ENCODE data around the gene KIRREL3. TPM values are rescaled to one million over a fixed set of nuclear protein-coding genes. Genes with fewer than 3 reads are reported as not detected.

Gene KIRREL3
- total and polyA plus RNA-seq, 9 of the 15 experiments (the other 6 are each of a cell fraction or from before 2014, with no cell fraction given) = 0.04 to 0.10 TPM; not detected in 7

DNA sequence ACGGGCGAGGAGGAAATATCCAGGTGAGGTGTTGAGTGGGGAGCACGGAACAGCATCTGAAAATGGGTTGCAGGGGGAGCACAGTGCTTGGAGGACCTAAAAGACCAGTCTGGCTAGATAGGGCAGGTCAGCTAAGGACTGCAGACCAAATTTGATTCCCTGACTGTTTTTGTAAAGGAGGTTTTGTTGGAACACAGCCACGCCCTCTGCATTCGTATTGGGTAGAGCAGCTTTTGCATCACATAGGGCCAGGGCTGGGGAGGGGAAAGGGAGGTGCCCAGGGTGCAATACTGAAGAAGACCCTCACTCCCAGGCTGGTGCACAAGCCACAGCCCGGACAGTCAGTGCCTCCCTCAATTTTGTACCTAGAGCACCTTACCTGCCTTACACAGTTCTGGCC lies 286.8 kb downstream of the KIRREL3 start:
- Histone ChIP-seq H2AFZ (ENCODE audit: low read depth, low read length) (no peak overlapping the region), H3K27ac (ENCODE audit: extremely low read depth, low read depth, low read length) (no peak overlapping the region), H3K9me3 (replicated peaks; ENCODE audit: control insufficient read depth, insufficient read depth, low read depth, low read length) (no peaks in the 10 kb centered on the region), H3K9me1 (ENCODE audit: control insufficient read depth, insufficient read depth, low read length) (no peaks in the 10 kb centered on the region), H4K20me1 (replicated peaks; ENCODE audit: control insufficient read depth, insufficient read depth, low read length) (no peaks in the 10 kb centered on the region; the same call in 1 of the 2 replicates), H3K79me2 (ENCODE audit: control insufficient read depth, insufficient read depth, low read length) (no peaks in the 10 kb centered on the region), H3K27me3 (ENCODE audit: control insufficient read depth in 2 of 2, insufficient read depth in 2 of 2, low read length in 2 of 2) (peaks cover 0 to 26% of the 10 kb centered on the region in 2 experiments; a peak in 2 of 5 replicates), H3K4me1 (replicated peaks in 1 of 2; ENCODE audit: control insufficient read depth in 2 of 2, insufficient read depth in 2 of 2, low read length in 2 of 2) (peaks cover 0 to 7% of the 10 kb centered on the region in 2 experiments; a peak in 2 of 5 replicates), H3K4me3 (no peak overlapping the region), H3K9ac (ENCODE audit: insufficient read depth in 1 of 2, low read depth in 2 of 2, low read length in 2 of 2) (no peak overlapping the region), H3K4me2 (ENCODE audit: insufficient read depth, low read length) (no peak overlapping the region), H3K36me3 (ENCODE audit: control insufficient read depth, insufficient read depth, low read length) (no peaks in the 10 kb centered on the region)
- WGBS (ENCODE audit: insufficient coverage, low coverage, missing lambda C conversion rate) = 0% methylated on average over 6 of the region's 6 CpGs
- BruUV-seq (replicated peaks) = no TSS peak
- POLR2A ChIA-PET = interaction anchor here (0.6 kb wide), 1 partner anchor 322 kb away, joined by 3 read pairs; no protein-coding TSS in a partner anchor
- ATAC-seq (no peak), FAIRE-seq (no peak), DNase-seq (ENCODE audit: extremely low read depth in 1 of 4, low spot score in 3 of 4) (no peak)
- CTCF ChIA-PET (ENCODE audit: low intra/inter-chr PET ratio) = no interaction called here
- no peak for TF ChIP-seq SRSF7 (optimal IDR thresholded peaks at IDR 0.05; ENCODE audit: low read depth, low read length)
- TF ChIP-seq, protein P1, sequence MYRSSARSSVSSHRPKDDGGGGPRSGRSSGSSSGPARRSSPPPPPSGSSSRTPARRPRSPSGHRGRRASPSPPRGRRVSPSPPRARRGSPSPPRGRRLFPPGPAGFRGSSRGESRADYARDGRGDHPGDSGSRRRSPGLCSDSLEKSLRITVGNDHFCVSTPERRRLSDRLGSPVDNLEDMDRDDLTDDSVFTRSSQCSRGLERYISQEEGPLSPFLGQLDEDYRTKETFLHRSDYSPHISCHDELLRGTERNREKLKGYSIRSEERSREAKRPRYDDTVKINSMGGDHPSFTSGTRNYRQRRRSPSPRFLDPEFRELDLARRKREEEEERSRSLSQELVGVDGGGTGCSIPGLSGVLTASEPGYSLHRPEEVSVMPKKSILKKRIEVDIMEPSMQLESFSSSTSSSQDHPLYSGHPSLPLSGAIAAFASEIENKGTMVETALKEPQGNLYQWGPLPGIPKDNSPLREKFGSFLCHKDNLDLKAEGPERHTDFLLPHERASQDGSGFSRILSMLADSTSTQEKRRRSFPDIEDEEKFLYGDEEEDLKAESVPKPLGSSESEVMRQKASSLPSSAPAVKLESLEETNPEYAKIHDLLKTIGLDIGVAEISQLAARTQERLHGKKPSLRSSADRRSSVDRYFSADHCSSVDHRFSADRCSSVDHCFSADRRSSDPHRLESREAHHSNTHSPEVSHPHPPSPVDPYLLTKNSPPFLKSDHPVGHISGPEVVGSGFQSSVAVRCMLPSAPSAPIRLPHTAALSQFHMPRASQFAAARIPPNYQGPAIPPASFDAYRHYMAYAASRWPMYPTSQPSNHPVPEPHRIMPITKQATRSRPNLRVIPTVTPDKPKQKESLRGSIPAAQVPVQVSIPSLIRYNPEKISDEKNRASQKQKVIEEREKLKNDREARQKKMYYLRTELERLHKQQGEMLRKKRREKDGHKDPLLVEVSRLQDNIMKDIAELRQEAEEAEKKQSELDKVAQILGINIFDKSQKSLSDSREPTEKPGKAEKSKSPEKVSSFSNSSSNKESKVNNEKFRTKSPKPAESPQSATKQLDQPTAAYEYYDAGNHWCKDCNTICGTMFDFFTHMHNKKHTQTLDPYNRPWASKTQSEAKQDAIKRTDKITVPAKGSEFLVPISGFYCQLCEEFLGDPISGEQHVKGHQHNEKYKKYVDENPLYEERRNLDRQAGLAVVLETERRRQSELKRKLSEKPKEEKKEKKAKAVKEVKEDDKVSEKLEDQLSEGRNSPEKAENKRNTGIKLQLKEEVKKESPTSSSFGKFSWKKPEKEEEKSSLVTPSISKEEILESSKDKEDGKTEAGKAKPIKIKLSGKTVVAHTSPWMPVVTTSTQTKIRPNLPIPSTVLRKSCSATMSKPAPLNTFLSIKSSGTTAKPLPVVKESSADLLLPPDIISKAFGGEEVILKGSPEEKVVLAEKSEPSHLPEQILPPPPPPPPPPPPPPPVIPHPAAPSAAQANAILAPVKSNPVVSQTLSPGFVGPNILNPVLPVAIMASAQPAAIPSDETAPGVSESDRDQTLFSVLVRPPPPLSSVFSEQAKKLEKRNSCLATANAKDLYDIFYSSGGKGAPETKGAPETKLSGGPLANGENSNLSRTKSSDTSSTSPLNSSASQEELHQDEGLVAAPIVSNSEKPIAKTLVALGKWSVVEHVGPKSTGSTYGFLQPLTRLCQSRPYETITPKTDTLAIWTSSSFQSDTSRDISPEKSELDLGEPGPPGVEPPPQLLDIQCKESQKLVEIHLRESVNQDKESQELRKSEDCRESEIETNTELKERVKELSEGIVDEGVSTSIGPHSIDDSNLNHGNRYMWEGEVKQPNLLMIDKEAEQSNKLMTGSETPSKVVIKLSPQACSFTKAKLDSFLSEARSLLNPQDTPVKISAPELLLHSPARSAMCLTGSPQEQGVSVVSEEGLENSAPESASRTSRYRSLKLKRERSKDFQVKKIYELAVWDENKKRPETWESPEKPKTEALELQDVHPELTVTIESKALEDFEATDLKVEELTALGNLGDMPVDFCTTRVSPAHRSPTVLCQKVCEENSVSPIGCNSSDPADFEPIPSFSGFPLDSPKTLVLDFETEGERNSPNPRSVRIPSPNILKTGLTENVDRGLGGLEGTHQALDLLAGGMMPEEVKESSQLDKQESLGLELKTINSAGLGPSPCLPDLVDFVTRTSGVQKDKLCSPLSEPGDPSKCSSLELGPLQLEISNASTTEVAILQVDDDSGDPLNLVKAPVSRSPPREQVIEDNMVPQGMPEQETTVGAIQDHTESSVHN (IDR thresholded peaks at IDR 0.05; ENCODE audit: borderline replicate concordance in 1 of 2, low read depth in 1 of 2) = no peak
- TF ChIP-seq ZNF239 (CRISPR knock-in tag; IDR thresholded peaks at IDR 0.05) = no peak
- TF ChIP-seq RCOR1 (IDR thresholded peaks at IDR 0.05; ENCODE audit: borderline replicate concordance in 1 of 2, low read depth in 2 of 2, low read length in 2 of 2) = no peak
- no peak for TF ChIP-seq KLF6 (CRISPR knock-in tag; IDR thresholded peaks at IDR 0.05; ENCODE audit: borderline replicate concordance)
- TF ChIP-seq BACH1 (tag; IDR thresholded peaks at IDR 0.05) = no peak
- TF ChIP-seq GTF2F1 (IDR thresholded peaks at IDR 0.05; ENCODE audit: low read depth, low read length) = no peak
- TF ChIP-seq SMARCC2 (IDR thresholded peaks at IDR 0.05; ENCODE audit: low read depth) = no peak
- no peak for TF ChIP-seq ZNF561 (CRISPR knock-in tag; conservative IDR thresholded peaks at IDR 0.05)
- TF ChIP-seq ZFP30 (CRISPR knock-in tag; IDR thresholded peaks at IDR 0.05; ENCODE audit: borderline replicate concordance) = no peak
- no peak for TF ChIP-seq ZNF282 (CRISPR knock-in tag; IDR thresholded peaks at IDR 0.05)
- no peak for TF ChIP-seq HIVEP1 (CRISPR knock-in tag; IDR thresholded peaks at IDR 0.05)
- no peak for TF ChIP-seq BMI1 (IDR thresholded peaks at IDR 0.05; ENCODE audit: low read length)
- TF ChIP-seq SPI1 (IDR thresholded peaks at IDR 0.05; ENCODE audit: borderline replicate concordance, low read depth, low read length) = no peak
- no peak for TF ChIP-seq EP400 (IDR thresholded peaks at IDR 0.05)
- in situ Hi-C loops (cut with MboI) = loop anchor here (25.0 kb wide), 1 partner anchor 273 kb away; no protein-coding TSS in a partner anchor
- intact Hi-C loops (cut with micrococcal nuclease) = no loop called here

All from K562 (cell line).